NOMO-1 treated with dmso at 0.1 percent for 144 hours (cell line): ENCODE data around the gene SLC16A8.
"Not testable (repeated sequence)": the region's sequence is repeated elsewhere in the genome, so short reads cannot be mapped to it uniquely, and the experiment has no call there.

ENCODE experiments used
- DNase-seq: peaks from one replicate; lab custom pipeline; 2025; ENCODE audit not compliant: unreplicated experiment; lab: John Stamatoyannopoulos, UW

The SLC16A8 gene

GRCh38 chr22:38086942-38087341 is 3.0 kb upstream of the SLC16A8 start:
- DNase-seq: no peak

GRCh38 chr22:38086001-38086845 is 2.2 kb upstream of the SLC16A8 start:
- DNase-seq: no peak

- DNase-seq: no peak
Measured at GRCh38 chr22:38085501-38085900, 1.5 kb upstream of the SLC16A8 start.

- no peak for DNase-seq
Measured at GRCh38 chr22:38085056-38085455, 1.1 kb upstream of the SLC16A8 start.

GRCh38 chr22:38082986-38083710 is 836 bp downstream of the SLC16A8 start:
- no peak for DNase-seq

- DNase-seq: no peak
Measured at GRCh38 chr22:38081941-38082828, 1.8 kb downstream of the SLC16A8 start.

DNA sequence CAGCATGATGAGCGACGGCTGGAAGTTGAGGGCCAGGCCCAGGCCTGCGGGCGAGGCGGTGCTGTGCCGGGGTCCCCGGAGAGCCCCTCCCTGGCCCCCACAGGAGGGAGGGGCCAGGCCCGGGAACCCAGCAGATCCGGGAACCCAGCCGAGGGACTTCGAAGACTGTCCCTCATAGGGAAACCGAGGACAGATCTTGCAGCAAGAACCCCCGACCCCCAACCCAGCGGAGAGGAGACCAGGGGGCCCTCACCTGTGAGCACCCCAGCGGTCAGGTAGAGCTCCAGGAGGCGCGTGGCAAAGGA is 2.4 kb downstream of the SLC16A8 start:
- no peak for DNase-seq

DNA sequence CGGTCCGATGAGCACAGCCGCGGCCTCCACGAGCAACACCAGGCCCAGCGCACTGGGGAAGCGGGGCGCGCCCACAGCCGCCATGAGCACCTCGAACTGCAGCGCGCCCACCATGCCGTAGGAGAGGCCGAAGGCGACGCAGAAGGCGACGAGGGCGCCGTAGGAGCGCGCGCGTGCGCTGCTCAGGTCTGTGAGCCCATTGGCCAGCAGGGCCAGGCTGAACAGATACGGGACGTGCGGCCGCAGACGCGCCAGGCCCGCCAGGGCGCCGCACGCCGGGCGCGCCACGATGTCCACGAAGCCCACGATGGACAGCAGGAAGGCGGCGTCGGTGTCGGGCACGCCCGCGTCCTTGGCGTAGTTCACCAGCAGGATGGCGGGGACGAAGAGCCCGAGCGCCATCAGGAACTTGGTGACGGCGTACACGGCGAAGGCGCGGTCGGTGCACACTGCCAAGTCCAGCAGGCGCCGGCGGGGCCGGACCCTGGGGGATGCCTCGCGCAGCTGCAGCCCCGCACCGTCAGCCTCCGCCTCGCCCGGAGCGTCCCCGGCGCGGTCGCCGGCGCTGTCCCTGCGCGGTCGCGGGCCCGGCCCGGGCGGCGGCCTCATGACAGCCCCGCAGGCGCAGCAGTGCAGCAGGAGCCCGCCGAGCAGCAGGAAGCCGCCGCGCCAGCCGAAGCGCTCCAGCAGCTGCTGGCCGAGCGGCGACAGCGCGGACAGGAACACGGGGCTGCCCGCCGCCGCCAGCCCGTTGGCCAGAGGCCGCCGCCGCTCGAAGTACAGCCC is 2.9 kb downstream of the SLC16A8 start:
- no peak for DNase-seq

GRCh38 chr22:38080474-38080849 is 3.5 kb downstream of the SLC16A8 start:
- no peak for DNase-seq

GRCh38 chr22:38079804-38080203 is 4.2 kb downstream of the SLC16A8 start:
- no peak for DNase-seq

GRCh38 chr22:38079208-38079607 is 4.8 kb downstream of the SLC16A8 start:
- DNase-seq: not testable (repeated sequence)

DNA sequence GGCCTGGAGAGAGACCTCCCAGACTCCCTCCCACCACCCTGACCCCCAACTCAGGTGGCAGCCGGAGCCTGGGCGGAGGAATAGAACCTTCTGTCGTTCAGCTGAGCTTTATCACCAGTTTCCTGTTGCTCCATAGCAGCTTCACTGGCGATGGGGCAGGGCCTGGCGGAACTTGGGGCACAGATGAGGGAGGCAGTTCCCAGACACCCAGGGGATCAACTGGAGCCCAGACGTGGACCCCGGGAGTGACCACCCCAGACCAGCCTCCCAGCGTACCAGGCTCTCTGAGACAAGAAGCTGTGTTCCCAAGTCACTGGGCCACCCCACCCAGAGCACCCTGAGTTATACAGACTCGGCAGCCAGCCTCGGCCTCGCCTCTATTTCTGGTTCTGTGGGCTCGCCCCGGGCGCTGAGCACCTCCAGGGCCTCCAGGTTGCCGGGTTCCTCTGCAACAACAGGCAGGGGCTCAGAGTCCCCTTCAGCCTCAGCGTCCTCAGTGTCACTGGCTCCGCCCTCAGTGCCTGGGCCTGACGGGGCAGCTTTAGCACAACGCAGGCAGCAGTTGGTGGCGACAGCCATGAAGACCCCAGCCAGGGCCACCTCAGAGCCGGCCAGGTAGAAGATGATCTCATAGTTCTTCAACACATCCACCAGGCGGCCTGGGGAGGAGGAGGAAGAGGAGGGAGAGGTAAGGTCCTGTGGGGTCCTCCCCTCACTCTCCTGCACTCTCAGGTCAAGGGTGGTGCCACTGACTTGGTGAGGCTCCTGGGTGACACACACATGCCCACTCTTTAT is 5.7 kb downstream of the SLC16A8 start:
- DNase-seq: no peak

GRCh38 chr22:38077595-38077994 is 6.4 kb downstream of the SLC16A8 start:
- DNase-seq: no peak

GRCh38 chr22:38077096-38077495 is 6.9 kb downstream of the SLC16A8 start:
- DNase-seq: no peak

- no peak for DNase-seq
Measured at GRCh38 chr22:38075961-38076360, 8.0 kb downstream of the SLC16A8 start.

- DNase-seq: no peak
Measured at GRCh38 chr22:38075105-38075825, 8.7 kb downstream of the SLC16A8 start.

DNA sequence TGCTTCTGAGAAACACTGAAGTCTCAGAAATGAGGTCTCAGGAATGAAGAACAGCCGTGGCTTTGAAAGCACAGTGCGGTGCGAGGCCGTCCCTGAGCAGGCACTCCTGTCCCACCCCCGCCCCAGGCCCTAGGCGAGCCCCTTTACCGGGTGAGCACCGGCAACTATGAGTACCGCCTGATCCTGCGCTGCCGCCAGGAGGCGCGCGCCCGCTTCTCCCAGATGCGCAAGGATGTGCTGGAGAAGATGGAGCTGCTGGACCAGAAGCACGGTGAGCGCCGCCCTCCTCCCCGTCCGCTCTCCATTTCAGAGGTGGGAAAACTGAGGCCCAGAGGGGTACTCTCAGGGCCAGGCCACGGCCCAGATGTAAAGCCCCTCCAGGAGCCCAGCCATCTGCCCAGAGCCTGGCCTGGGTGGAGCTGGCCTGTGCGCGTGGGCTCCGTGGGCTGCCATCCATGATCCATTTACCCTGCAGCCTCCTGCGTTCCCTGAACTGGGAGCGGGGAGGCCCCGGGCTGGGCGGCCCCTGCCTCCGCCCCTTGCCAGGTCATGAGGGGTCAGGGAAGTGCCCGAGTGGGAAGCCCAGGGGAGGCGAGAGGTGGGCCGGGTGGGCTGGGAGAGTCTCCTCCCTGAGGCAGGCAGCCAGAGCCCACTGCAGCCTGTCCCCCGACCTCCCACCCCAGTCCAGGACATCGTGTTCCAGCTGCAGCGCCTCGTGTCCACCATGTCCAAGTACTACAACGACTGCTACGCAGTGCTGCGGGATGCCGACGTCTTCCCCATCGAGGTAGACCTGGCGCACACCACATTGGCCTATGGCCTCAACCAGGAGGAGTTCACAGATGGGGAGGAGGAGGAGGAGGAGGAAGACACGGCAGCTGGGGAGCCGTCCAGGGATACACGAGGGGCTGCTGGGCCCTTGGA is 9.5 kb downstream of the SLC16A8 start:
- DNase-seq: no peak
